Measurements from ENCODE around the gene GPR21. TPM values are rescaled to one million over a fixed set of nuclear protein-coding genes. Genes with fewer than 3 reads are reported as not detected.

The GPR21 gene
- total RNA-seq, 4 donors from 2014 or later = 1.3 to 1.8 TPM; not detected in 2

GRCh38 chr9:123064716-123065115 lies 31.2 kb downstream of the GPR21 start:
- Histone ChIP-seq H3K27ac (no peak overlapping the region), H3K9me3 (no peaks in the 10 kb centered on the region), H3K4me1 (peaks cover 4 to 12% of the 10 kb centered on the region in 2 donors), H3K27me3 (no peaks in the 10 kb centered on the region), H3K4me3 (no peak overlapping the region), H3K36me3 (peaks cover 3 to 32% of the 10 kb centered on the region in 2 donors)
- DNase-seq (no peak), ATAC-seq (no peak)
- in situ Hi-C loops (cut with MboI; ENCODE audit: low sequenced_read_pairs in 4 of 4) = no loop called here
- intact Hi-C loops (cut with DNase I; ENCODE audit: low total_unique reads) = no loop called here
- TF ChIP-seq POLR2A (IDR thresholded peaks at IDR 0.05) = no peak
- no peak for TF ChIP-seq CTCF (IDR thresholded peaks at IDR 0.05 in 4 of 5, conservative IDR thresholded peaks at IDR 0.05 in 1 of 5)

GRCh38 chr9:123065196-123065595 lies 31.7 kb downstream of the GPR21 start:
- Histone ChIP-seq H3K4me1 (peaks cover 4 to 12% of the 10 kb centered on the region in 2 donors), H3K36me3 (peaks cover 3 to 36% of the 10 kb centered on the region in 2 donors), H3K4me3 (no peak overlapping the region), H3K27ac (no peak overlapping the region), H3K9me3 (no peaks in the 10 kb centered on the region), H3K27me3 (no peaks in the 10 kb centered on the region)
- ATAC-seq = no peak
- no peak for DNase-seq
- in situ Hi-C loops (cut with MboI; ENCODE audit: low sequenced_read_pairs in 4 of 4) = no loop called here
- intact Hi-C loops (cut with DNase I; ENCODE audit: low total_unique reads) = no loop called here
- TF ChIP-seq CTCF (IDR thresholded peaks at IDR 0.05 in 4 of 5, conservative IDR thresholded peaks at IDR 0.05 in 1 of 5) = no peak
- TF ChIP-seq POLR2A (IDR thresholded peaks at IDR 0.05) = no peak

- in situ Hi-C loops (cut with MboI; ENCODE audit: low sequenced_read_pairs in 4 of 4) = no loop called here
- no peak for TF ChIP-seq CTCF (IDR thresholded peaks at IDR 0.05 in 4 of 5, conservative IDR thresholded peaks at IDR 0.05 in 1 of 5)
- Histone ChIP-seq H3K4me3 (no peak overlapping the region), H3K9me3 (no peaks in the 10 kb centered on the region), H3K27me3 (no peaks in the 10 kb centered on the region), H3K4me1 (peaks cover 4 to 12% of the 10 kb centered on the region in 2 donors), H3K36me3 (peaks cover 3 to 37% of the 10 kb centered on the region in 2 donors), H3K27ac (no peak overlapping the region)
- ATAC-seq (no peak), DNase-seq (no peak)
- intact Hi-C loops (cut with DNase I; ENCODE audit: low total_unique reads) = no loop called here
Observed at GRCh38 chr9:123067136-123067535, 33.7 kb downstream of the GPR21 start.

- H3K27me3 ChIP-seq = no peaks in the 10 kb centered on the region
- in situ Hi-C loops (cut with MboI; ENCODE audit: low sequenced_read_pairs in 4 of 4) = no loop called here
- no peak overlapping the region for H3K4me3 ChIP-seq
- no peaks in the 10 kb centered on the region for H3K9me3 ChIP-seq
- no peaks in the 10 kb centered on the region for H3K4me1 ChIP-seq
- ATAC-seq (no peak), DNase-seq (no peak)
- H3K36me3 ChIP-seq = peaks cover 3 to 37% of the 10 kb centered on the region in 2 donors
- no peak overlapping the region for H3K27ac ChIP-seq
- intact Hi-C loops (cut with DNase I; ENCODE audit: low total_unique reads) = no loop called here
- TF ChIP-seq CTCF (IDR thresholded peaks at IDR 0.05 in 4 of 5, conservative IDR thresholded peaks at IDR 0.05 in 1 of 5) = no peak
- no peak for TF ChIP-seq POLR2A (IDR thresholded peaks at IDR 0.05)
Observed at GRCh38 chr9:123069010-123069481, 35.6 kb downstream of the GPR21 start.

GRCh38 chr9:123070198-123070597 lies 36.7 kb downstream of the GPR21 start:
- TF ChIP-seq CTCF (IDR thresholded peaks at IDR 0.05 in 4 of 5, conservative IDR thresholded peaks at IDR 0.05 in 1 of 5) (no peak), POLR2A (IDR thresholded peaks at IDR 0.05) (no peak)
- Histone ChIP-seq H3K27ac (no peak overlapping the region), H3K4me3 (no peak overlapping the region), H3K36me3 (peaks cover 3 to 37% of the 10 kb centered on the region in 2 donors), H3K9me3 (no peaks in the 10 kb centered on the region), H3K27me3 (no peaks in the 10 kb centered on the region), H3K4me1 (no peaks in the 10 kb centered on the region)
- in situ Hi-C loops (cut with MboI; ENCODE audit: low sequenced_read_pairs in 4 of 4) (no loop called here), intact Hi-C loops (cut with DNase I; ENCODE audit: low total_unique reads) (no loop called here)
- no peak for DNase-seq
- ATAC-seq = no peak
